Activated CD4-positive, alpha-beta T cell treated with anti-CD3 and anti-CD28 coated beads for 4 hours (primary cell): Measurements from ENCODE around the gene USP14.
"Not testable (repeated sequence)": the region's sequence is repeated elsewhere in the genome, so short reads cannot be mapped to it uniquely, and the experiment has no call there.

ENCODE experiments used
- DNase-seq, 2 donors: peaks; one replicate each; pipeline ENCODE4 v3.0.0-alpha.2; 2020

Gene USP14

DNA sequence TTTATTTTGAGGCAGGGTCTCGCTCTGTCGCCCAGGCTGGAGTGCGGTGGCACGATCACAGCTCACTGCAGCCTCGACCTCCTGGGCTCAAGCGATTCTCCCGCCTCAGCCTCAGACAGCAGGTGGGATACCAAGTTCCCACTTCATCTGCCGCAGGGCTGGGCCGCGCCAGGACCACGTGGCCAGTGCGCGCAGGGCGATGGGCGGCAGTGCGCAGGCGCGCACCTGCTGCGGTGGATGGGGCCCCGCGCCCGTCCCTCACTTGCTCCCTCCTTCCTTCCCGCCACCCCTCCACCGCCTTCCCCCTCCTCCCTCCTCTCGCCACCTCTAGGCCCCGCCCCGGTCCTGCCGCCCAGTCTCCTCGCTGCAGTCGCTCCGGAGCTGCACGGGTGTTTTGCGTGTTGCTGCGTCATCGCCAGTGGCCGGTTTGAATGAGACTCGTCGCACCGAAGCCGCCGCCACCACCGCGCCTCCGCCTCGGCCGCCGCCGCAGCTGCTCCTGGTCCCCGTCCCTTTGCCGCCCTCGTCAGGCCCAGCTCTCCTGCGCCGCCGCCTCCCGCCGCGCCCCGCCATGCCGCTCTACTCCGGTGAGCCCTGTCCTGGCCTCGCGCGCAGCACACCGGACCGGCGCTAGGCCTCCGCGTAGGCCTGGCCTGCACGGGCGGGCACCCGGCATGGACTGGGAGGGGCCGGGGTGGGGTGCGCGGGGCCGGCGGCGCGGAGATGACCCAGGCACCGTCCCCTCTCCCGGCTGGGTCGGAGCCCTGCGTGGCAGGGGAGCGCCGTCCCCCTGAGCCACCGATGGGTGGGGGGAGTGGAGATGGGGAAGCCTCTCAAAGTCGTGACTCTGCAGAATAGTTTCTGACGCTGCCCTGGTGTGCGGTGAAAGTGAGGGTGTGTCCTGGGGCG, at the start of gene USP14:
USP14 (plus strand) TSS at position 430 of the 909 bp plus-strand sequence; CDS start at position 572, 142 bp downstream.
- peak; percentile 97 to 98 for DNase-seq

DNA sequence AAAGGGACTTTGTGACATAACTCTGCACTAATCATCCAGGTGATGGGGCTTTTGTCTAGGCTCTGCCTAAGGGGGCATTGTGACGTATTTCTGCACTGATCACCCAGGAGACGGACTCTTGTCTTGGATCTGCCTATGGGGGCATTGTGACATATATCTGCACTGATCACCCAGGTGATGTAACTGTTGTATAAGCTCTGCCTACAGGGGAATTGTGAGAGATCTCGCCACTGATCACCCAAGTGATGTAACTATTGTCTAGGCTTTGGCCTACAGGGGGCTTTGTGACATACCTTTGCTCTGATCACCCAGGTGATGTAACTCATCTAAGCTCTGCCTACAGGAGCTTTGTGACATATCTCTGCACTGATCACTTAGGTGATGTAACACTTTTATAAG, 49.7 kb upstream of the USP14 start:
- DNase-seq: not testable (repeated sequence)

DNA sequence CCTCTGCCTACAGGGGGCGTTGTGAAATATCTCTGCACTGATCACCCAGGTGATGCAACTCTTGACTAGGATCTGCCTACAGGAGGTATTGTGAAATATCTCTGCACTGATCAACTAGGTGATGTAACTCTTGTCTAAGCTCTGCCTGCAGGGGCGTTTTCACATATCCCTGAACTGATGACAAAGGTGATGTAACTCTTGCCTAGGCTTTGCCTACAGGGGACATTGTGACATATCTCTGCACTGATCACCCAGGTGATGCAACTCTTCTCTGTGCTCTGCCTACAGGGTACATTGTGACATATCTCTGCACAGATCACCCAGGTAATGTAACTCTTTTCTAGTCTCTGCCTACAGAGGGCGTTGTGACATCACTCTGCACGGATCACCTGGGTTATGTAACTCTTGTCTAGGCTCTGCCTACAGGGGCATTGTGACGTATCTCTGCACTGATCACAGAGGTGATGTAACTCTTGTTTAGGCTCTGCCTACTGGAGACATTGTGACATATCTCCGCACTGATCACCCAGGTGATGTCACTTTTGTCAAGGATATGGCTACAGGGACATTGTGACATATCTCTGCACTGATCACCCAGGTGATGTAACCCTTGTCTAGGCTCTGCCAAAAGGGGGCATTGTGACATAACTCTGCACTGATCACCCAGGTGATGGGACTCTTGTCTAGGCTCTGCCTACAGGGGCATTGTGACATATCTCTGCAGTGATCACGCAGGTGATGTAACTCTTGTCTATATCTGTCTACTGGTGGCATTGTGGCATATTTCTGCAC, 49.0 kb upstream of the USP14 start:
- peak; percentile 32 to 33 for DNase-seq

DNA sequence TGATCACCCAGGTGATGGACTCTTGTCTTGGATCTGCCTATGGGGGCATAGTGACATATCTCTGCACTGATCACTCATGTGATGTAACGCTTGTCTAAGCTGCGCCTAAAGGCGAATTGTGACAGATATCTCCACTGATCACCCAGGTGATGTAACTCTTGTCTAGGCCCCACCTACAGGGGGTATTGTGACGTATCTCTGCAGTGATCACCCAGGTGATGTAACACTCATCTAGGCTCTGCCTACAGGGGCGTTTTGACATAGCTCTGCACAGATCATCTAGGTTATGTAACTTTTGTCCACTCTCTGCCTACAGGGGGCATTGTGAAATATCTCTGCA, 48.5 kb upstream of the USP14 start:
- not testable (repeated sequence) for DNase-seq

DNA sequence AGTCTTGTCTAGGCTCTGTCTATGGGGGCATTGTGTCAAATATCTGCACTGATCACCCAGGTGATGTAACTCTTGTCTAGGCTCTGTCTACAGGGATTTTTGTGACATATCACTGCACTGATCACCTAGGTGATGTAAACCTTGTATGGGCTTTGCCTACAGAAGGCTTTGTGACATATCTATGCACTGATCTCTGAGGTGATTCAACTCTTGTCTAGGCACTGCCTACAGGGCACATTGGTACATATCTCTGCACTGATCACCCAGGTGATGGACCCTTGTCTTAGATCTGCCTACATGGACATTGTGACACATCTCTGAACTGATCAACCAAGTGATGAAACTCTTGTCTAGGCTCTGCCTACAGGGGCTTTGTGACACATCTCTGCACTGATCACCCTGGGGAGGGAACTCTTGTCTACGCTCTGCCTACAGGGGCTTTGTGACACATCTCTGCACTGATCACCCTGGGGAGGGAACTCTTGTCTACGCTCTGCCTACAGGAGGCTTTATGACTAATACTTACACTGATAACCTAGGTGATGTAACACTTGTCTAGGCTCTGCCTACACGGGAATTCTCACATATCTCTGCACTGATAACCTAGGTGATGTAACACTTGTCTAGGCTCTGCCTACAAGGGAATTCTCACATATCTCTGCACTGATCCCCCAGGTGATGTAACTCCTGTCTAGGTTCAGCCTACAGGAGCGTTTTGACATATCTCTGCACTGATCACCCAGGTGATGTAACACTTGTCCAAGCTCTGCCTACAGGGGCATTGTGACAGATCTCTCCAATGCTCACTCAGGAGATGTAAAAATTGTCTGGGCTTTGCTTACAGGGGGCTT, 47.8 kb upstream of the USP14 start:
- peak; percentile 53 to 55 for DNase-seq

DNA sequence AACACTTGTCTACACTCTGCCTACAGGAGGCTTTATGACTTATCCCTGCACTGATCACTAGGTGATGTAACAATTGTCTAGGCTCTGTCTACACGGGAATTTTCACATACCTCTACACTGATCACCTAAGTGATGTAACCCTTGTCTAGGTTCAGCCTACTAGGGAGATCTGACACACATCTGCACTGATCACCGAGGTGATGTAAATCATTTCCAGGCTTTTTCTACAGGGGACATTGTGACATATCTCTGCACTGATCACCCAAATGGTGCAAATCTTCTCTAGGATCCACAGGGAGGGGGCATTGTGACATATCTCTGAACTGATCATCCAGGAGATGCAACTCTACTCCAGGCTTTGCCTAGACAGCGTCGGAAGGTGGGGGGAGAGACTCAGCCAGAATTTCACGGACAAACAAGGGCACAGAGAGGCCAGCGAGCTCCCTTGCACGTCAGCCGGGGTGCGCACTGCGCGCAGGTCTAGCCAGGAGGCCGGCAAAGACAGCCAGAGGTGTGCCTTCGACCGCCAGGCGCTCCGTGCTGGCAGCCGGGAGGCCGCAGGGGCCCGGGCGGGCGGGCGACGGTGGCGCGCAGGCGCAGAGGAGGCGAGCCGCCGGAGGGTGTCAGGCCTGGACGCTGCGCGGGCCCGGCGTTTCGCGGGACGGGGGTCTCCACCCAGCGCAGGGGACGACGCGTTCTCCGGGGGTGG, 46.9 kb upstream of the USP14 start:
- DNase-seq: peak; percentile 64 to 71

DNA sequence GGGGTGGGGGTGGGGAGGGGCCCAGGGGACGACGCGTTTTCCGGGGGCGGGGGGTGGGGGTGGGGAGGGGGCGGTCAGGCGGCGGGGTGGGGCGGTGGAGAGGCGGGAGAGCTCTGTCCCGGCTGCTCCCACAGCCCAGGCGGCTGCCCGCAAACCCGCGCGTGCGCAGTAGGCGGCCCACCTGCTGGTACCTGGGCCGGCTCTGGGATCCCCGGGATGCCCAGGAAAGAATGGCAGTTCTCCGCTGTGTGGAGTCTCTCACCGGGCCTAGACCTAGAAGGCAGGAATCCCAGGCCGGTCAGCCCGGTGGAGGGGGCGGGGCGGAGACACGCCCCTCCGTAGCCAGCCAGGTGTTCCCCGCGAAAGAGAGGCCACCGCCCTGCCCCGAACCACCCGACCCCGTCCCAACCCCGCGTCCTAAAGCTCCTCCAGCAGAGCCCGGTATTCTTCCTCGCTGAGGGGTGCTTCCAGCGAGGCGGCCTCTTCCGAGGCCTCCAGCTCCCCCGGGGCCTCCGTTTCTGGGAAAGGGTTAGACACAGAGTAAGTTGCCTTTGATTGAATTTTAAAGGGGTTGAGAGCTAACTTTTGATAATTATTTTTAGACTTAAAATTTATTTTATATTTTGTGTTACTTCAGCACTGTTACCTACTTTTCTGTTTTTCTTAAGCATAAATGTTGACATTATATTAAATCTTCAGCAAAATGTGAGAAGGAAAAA, 46.2 kb upstream of the USP14 start:
- DNase-seq: peak in 1 of 2 donors; percentile 33

DNA sequence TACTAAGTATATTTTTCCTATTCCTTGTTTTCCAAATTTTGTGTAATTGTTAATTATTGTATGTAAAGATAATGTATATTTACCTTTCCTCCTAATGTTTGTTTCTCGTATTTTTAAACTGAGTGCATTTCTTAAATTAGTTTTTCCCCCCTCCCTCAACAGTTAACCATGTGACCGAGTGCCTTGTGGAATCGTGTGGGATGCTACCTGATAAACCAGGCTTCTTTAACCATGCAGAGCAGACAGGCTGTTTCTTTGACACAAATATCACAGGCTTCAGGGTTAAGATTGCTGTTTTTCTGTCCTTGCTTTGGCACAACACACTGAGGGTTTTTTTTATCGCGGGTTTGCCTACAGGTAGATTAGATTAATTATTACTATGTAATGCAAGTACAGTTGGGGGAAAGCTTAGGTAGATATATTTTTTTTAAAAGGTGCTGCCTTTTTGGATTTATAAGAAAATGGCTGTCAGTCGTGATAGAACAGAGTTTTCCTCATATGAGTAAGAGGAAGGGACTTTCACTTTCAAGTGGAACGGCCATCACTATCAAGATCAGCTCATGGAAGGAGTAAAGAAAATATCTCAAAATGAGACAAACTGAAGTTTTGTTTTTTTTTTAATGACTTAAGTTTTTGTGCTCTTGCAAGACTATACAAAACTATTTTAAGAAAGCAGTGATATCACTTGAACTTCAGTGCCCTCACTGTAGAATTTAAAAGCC, 37.7 kb upstream of the USP14 start:
- DNase-seq: not testable (repeated sequence)

DNA sequence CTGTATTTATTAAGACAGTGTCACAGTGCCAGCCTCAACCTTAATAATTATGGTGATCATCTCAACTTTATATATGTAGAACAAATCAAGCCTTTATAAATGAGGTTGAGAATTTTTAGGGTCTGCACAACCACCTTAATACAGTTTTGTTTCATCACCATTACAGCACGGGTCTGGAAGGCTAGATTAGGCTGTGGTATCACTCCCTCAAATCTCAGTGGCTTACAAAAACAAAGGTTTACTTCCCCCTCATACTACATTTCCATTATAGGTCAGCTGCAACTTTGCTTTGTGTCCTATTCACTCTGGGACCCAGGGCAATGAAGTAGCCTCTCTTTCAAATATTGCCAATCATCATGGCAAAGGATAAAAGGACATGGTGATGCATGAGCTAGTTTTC, 23.3 kb upstream of the USP14 start:
- no peak for DNase-seq

DNA sequence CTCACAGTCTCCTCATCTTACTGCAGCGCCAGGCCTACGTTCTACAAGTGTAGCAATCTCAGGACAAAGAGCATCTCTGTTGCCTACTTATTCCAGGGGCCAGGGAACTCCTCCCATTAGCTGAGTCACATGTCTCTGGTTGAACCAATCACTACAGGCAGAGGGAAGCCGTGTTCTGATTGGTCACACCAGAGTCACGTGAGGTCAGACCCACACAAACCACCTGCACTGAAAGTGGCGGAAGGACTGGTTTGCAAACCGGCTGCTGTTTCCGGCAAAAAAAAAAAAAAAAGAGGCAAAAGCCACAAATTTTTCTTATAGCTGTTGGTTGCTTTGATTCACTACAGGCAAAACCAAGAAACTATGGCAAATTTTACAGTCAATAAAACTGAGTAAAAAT, 21.9 kb upstream of the USP14 start:
- peak; percentile 12 to 20 for DNase-seq

DNA sequence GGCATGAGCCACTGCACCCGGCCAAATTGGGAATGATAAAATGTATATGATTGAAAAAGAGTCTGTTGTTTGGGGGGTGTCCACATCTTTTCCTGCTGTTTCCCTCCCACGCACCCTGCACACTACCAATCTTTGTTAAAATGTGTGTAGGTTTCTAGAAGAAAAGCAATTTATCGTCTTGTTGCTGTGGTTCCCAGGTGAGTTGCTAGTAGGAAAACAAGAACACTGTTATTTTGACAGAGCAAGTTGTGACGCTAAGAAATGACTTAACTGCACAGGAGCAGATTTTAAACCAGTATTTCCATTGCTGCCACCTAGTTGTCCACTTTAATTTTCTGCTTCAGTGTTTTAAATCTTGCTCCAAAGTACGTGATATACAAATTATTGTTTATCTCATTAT, 21.0 kb upstream of the USP14 start:
- DNase-seq: no peak

DNA sequence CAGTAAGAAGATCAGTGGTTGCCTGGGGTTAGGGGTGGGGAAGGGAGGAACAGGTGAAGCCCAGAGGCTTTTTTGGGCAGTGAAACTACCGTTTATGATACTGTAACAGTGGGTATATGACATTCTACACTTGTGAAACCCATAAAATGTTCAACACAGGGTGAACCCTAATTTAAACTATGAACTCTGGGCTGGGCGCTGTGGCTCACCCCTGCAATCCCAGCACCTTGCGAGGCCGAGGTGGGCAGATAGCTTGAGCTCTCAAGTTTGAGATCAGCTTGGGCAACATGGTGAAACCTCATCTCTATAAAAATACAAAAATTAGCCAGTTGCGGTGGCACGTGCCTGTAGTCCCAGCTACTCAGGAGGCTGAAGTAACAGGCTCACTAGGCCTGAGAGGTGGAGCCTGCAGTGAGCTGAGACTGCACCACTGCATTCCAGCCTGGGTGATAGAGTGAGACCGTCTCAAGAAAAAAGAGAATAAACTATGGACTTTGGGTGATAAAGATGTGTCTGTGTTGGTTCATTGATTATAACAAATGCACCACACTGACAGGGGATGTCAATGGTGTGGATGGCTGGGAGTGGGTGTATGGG, 17.6 kb upstream of the USP14 start:
- DNase-seq: no peak

DNA sequence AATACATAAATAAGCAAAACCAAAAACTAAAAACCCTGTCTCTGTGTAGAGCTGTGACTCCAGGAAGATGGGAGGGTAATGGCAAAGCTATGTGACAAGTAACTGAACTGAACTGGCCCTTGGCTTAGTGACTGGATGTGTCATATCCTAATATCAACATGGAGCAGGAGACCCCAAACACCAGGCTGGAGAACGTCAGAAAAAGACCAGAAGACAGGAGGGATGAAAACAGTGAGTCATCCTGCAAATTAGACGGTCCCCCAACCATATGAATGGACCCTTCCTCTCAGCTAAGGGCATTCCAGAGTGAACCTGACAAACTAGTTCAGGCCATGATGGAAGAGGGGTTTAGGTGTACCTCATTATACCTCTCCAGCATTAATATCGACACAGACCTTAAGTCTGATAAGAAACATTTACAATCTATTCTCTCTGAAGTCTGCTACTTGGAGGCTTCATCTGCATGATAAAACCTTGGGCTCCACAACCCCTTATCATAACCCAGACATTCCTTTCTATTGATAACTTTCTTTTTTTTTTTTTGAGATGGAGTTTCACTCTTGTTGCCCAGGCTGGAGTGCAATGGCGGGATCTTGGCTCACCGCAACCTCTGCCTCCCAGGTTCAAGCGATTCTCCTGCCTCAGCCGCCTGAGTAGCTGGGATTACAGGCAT, 15.6 kb upstream of the USP14 start:
- not testable (repeated sequence) for DNase-seq

DNA sequence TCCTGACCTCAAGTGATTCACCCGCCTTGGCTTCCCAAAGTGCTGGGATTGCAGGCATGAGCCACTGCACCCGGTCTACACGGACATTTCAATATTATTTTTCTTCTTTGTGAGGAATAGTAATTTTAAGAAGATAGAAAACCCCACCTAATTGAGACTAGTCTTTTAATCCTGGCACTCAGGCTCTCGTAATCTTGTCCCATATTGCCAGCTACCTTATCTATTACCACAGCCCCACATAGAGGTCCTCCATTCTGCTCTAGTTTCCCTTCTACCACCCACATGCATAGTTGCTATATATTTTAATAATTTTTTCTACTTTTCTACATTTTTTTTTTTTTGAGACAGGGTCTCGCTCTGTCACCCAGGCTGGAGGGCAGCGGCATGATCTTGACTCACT, 9.5 kb upstream of the USP14 start:
- DNase-seq: no peak

DNA sequence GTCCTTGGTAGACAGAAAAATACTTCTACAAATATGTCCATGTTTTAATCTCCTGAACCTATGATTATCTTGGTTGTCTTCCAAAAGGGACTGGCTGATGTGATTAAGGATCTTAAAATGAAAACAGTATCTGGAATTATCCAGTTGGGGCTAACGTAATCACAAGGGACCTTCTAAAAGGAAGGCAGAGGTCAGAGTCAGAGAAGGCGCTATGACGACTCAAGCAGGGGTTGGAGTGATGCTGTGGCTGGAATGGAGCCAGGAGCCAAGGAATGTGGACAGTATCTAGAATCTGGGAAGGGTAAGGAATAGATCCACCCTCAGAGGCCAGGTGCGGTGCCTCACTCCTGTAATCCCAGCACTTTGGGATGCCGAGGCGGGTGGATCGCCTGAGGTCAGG, 4.2 kb upstream of the USP14 start:
- no peak for DNase-seq

DNA sequence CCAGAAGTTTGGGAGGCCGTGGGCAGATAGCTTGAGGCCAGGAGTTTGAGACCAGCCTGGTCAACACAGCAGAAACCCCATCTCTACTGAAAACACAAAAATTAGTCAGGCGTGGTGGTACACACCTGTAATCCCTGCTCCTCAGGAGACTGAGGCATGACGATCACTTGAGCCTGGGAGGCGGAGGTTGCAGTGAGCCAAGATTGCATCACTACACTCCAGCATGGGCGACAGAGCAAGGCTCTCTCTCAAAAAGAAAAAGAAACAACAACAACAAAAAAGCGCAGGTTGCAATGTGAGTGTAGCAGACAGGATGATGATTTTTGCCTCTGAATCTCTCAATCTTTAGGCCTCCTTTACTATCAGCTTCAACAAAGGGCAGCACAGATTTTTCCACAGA, 2.7 kb upstream of the USP14 start:
- DNase-seq: no peak

DNA sequence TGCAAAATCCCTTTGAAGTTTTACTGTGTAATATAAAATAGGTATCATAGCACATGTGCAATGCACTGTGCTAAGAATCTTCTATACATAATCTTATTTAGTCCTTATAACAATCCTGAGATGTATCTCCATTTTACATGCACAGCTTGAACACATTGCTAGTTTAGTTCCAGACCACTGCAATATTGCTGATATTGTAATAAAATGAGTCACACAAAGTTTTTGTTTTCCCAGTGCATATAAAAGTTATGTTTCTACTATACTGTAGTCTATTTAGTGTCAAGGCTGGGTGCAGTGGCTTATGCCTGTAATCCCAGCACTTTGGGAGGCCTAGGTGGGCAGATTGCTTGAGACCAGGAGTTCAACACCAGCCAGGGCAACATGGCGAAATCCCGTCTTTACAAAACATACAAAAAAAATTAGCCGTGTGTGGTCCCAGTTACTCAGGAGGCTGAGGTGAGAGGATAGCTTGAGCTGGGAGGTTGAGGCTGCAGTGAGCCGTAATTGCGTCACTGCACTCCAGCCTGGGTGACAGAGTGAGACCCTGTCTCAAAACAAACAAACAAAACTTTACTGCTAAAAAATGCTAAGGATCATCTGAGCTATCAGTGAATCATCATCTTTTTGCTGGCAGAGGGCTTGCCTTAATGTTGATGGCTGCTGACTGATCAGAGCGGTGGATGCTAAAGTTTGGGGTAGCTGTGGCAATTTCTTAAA, 1.7 kb upstream of the USP14 start:
- DNase-seq: no peak

DNA sequence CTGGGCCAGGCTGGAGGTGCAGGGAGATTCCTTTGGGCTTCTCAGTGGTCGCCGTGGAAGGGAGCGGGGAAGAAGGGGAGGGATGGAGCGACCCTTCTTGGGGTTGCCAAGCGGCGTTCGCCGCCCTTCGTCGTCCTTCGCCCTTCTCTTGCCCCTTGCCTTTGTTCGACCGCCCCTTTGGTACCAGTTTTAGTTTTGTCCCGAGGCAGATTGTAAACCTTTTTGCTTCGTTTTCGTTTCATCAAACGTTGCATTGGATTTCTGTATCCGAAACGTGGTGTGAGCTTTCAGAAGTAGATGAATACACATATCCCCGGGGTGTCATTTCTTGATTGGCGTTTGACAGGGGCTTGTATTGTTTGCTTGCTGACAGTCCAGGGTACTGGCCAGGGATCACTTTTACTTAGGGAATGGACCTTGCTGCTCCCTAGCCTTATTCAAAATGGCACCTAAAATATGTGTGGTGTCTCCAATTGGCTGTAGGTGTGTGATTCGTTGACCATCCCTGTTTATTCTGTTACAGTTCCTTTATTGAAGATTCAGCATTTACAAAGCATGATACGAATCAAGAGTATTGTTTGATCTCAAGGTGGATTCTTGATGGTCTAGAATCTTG, 788 bp downstream of the USP14 start:
- peak in 1 of 2 donors; percentile 2 for DNase-seq

DNA sequence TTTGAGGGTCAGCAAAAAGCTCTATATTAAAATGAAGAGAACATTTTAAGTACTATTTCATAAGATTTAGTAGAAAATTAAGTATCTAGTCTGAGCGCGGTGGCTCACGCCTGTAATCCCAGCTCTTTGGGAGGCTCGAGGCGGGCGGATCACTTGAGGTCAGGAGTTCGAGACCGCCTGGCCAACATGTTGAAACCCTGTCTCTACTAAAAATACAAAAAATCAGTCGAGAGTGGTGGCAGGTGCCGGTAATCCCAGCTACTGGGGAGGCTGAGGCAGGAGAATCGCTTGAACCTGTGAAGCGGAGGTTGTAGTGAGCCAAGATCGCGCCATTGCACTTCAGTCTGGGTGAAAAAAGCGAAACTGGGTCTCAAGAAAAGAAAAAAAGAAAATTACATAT, 1.6 kb downstream of the USP14 start:
- no peak for DNase-seq
